ENCODE results near the gene SPINDOC. TPM values are rescaled to one million over a fixed set of nuclear protein-coding genes. Genes with fewer than 3 reads are reported as not detected.

SPINDOC gene
- total RNA-seq, 1 experiment from 2014 or later: 17.1 TPM

DNA sequence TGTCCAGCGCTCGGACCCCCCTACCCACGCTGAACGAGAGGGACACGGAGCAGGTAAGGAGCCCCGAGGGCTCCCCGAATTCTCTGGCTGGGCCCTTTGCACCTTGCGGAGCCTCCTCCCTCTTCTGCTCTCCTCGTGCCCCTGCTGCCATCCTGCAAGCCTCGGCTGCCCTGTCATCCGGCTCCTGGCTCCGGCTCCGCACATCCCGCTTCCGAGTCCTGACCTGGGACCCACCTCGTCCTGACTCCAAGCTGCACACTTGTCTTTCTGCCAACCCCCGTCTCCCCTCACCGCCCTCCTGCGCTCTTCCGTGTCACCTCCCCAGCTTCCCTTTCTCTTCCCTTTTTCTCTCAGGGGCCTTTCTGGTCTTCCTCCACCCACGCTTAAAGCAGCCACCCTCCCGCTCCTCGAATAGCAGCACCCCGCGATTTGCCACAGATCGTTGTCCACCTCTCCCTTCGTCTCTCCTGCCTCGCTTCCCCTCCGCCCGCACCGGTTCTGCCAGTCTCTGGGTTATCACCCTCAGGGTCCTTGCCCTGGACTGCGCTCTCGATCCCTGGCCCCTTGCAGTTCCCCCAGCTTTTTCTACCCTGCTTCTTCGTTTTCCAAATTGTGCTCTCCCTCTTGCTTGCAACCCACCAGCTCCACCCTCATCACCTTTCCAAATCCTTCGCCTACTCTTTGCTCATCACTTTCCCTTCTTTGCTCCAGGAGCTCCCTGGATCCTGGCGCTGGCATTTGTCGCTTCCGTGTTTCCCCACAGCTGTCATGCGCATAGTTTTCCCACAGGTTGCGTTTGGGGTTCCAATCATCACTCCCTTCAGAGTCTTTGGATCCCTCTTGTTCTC is 26.5 kb downstream of the SPINDOC start:
- ChIA-PET CTCF (interaction anchor here (0.7 to 8.3 kb wide), 8 partner anchors 30 to 1966 kb away, joined by 3 to 241 read pairs (median 22); no protein-coding TSS in a partner anchor), POLR2A (interaction anchor here (0.6 to 5.4 kb wide), 20 partner anchors 11 to 1007 kb away, joined by 3 to 39 read pairs (median 4); partner anchors contain the start of genes NAA40 and TEX54)
- Mint-ChIP-seq H3K27ac (ENCODE audit: low read depth, unreplicated experiment) (peak overlapping the region; percentile 73), H3K36me3 (ENCODE audit: insufficient read depth, unreplicated experiment) (peaks cover 29% of the 10 kb centered on the region), H3K9me3 (ENCODE audit: unreplicated experiment) (no peaks in the 10 kb centered on the region), H3K27me3 (ENCODE audit: insufficient read depth, unreplicated experiment) (no peaks in the 10 kb centered on the region), H3K4me1 (ENCODE audit: insufficient read depth, unreplicated experiment) (peaks cover 40% of the 10 kb centered on the region), H3K4me3 (ENCODE audit: unreplicated experiment) (peak overlapping the region; percentile 93)
- DNase-seq (ENCODE audit: unreplicated experiment): peak; percentile 37
- intact Hi-C loops (cut with micrococcal nuclease): loop anchor here (2.0 to 5.0 kb wide), 2 partner anchors 48 to 71 kb away; partner anchors contain the start of gene ZFTA
- no TSS peak for BruUV-seq (replicated peaks)
- TF ChIP-seq, protein P1, sequence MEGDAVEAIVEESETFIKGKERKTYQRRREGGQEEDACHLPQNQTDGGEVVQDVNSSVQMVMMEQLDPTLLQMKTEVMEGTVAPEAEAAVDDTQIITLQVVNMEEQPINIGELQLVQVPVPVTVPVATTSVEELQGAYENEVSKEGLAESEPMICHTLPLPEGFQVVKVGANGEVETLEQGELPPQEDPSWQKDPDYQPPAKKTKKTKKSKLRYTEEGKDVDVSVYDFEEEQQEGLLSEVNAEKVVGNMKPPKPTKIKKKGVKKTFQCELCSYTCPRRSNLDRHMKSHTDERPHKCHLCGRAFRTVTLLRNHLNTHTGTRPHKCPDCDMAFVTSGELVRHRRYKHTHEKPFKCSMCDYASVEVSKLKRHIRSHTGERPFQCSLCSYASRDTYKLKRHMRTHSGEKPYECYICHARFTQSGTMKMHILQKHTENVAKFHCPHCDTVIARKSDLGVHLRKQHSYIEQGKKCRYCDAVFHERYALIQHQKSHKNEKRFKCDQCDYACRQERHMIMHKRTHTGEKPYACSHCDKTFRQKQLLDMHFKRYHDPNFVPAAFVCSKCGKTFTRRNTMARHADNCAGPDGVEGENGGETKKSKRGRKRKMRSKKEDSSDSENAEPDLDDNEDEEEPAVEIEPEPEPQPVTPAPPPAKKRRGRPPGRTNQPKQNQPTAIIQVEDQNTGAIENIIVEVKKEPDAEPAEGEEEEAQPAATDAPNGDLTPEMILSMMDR (IDR thresholded peaks at IDR 0.05; ENCODE audit: unreplicated experiment): no peak

DNA sequence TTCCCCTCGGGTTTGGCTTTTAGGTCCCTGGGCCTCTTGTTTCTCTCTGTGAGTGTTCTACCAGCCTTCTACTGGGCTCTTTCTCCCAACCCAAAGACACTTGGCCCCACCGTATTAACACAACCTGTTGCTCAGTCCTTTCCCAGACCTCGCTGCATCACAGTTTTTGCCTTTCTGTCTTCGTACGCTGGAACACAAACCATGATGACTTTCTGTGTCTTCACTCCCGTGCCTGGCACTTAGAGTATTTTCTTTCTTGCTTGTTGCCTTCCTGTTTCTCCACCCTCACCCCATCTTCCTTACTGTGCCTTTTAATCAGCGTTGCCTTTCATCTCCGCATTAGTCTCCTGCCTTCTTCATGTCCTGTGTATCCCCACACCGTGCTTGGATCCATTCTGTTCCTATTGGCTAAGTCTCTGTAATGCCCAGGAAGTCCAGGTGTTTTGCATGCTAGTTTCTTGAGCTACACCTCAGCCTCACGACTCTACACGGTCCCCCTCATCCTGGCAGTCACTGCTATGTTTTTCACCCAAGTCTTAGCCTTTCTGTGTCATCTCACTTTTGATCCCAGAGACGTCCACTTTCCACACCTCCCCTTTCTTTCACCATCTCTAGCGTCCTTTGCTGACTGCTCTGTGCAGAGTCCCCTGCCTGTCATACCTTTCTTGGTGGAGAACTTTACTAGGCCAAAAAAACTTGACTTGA is 27.3 kb downstream of the SPINDOC start:
- H3K36me3 Mint-ChIP-seq (ENCODE audit: insufficient read depth, unreplicated experiment): peaks cover 31% of the 10 kb centered on the region
- intact Hi-C loops (cut with micrococcal nuclease): loop anchor here (1.0 to 5.0 kb wide), 2 partner anchors 32 to 47 kb away; no protein-coding TSS in a partner anchor
- ChIA-PET POLR2A (interaction anchor here (0.6 to 5.4 kb wide), 17 partner anchors 10 to 464 kb away, joined by 3 to 37 read pairs (median 5); partner anchors contain the start of genes NAA40 and ZFTA), CTCF (interaction anchor here (0.6 to 8.3 kb wide), 5 partner anchors 30 to 1170 kb away, joined by 3 to 241 read pairs (median 6); no protein-coding TSS in a partner anchor)
- H3K27ac Mint-ChIP-seq (ENCODE audit: low read depth, unreplicated experiment): peak overlapping the region; percentile 73
- peaks cover 47% of the 10 kb centered on the region for H3K4me1 Mint-ChIP-seq (ENCODE audit: insufficient read depth, unreplicated experiment)
- H3K27me3 Mint-ChIP-seq (ENCODE audit: insufficient read depth, unreplicated experiment): no peaks in the 10 kb centered on the region
- TF ChIP-seq, protein P1 (IDR thresholded peaks at IDR 0.05; ENCODE audit: unreplicated experiment): no peak
- peak overlapping the region; percentile 93 for H3K4me3 Mint-ChIP-seq (ENCODE audit: unreplicated experiment)
- no TSS peak for BruUV-seq (replicated peaks)
- no peaks in the 10 kb centered on the region for H3K9me3 Mint-ChIP-seq (ENCODE audit: unreplicated experiment)
- peak; percentile 3 for DNase-seq (ENCODE audit: unreplicated experiment)

DNA sequence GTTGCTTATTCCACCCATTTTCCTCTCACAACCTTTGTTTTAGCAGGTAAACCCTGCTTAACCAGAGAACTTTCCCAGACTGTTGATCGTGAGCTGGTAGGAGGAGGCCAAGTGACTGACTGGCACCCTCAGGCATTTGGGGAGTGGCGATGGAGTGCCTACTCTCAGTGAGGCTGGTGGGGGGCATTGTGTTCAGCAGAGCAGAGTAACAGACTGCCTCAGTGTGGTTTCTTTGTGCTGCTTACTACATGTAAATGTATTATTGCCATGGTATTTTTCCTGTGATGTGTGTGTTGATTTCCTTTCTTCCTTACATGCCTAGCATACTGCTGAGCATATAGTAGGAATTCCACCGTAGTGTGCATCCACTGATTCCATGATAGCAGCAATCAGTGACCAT is 28.3 kb downstream of the SPINDOC start:
- POLR2A ChIA-PET: interaction anchor here (0.7 to 2.6 kb wide), 7 partner anchors 10 to 325 kb away, joined by 3 to 10 read pairs (median 5); partner anchors contain the start of gene ZFTA
- peak; percentile 46 for DNase-seq (ENCODE audit: unreplicated experiment)
- Mint-ChIP-seq H3K9me3 (ENCODE audit: unreplicated experiment) (no peaks in the 10 kb centered on the region), H3K4me3 (ENCODE audit: unreplicated experiment) (peak overlapping the region; percentile 93), H3K4me1 (ENCODE audit: insufficient read depth, unreplicated experiment) (peaks cover 52% of the 10 kb centered on the region), H3K27me3 (ENCODE audit: insufficient read depth, unreplicated experiment) (no peaks in the 10 kb centered on the region), H3K36me3 (ENCODE audit: insufficient read depth, unreplicated experiment) (peaks cover 34% of the 10 kb centered on the region), H3K27ac (ENCODE audit: low read depth, unreplicated experiment) (peak overlapping the region; percentile 73)
- intact Hi-C loops (cut with micrococcal nuclease): loop anchor here (1.0 to 5.0 kb wide), 2 partner anchors 31 to 46 kb away; no protein-coding TSS in a partner anchor
- TSS peak; percentile 15 for BruUV-seq (replicated peaks)
- CTCF ChIA-PET: interaction anchor here (0.7 to 8.3 kb wide), 5 partner anchors 11 to 937 kb away, joined by 3 to 94 read pairs (median 4); no protein-coding TSS in a partner anchor
- TF ChIP-seq, protein P1 (IDR thresholded peaks at IDR 0.05; ENCODE audit: unreplicated experiment): no peak
